K562 (cell line): Measurements from ENCODE around the gene NEDD4L. TPM values are rescaled to one million over a fixed set of nuclear protein-coding genes. Genes with fewer than 3 reads are reported as not detected.

Source experiments
- CBX1 ChIP-seq: sonication (generic); IDR thresholded peaks from 2 replicates; pipeline ENCODE4 v1.6.1; 2016; ENCODE audit warnings: antibody characterized with exemption, low read depth, mild to moderate bottlenecking
- DNMT1 ChIP-seq: fragments of 450-650 bp; IDR thresholded peaks from 2 replicates; pipeline ENCODE4 v1.6.1; 2016; ENCODE audit warnings: antibody characterized with exemption, mild to moderate bottlenecking
- FOXP1 ChIP-seq: sonication (generic); formaldehyde crosslinking; IDR thresholded peaks from 2 replicates; pipeline ENCODE4 v1.8.0; 2022; ENCODE audit warnings: mild to moderate bottlenecking, missing genetic modification reagents
- HNRNPL ChIP-seq: fragments of 200-400 bp; formaldehyde crosslinking; IDR thresholded peaks from 2 replicates; pipeline ENCODE4 v1.6.1; 2017; ENCODE audit warnings: low read depth, mild to moderate bottlenecking, low read length
- HOMEZ ChIP-seq: fragments of 250-450 bp; sonication (Bioruptor Pico); IDR thresholded peaks from 2 replicates; pipeline ENCODE4 v1.4.0; 2020; ENCODE audit warnings: mild to moderate bottlenecking, moderate library complexity
- ILK ChIP-seq: fragments of 450-650 bp; IDR thresholded peaks from 2 replicates; pipeline ENCODE4 v1.6.1; 2016; ENCODE audit warnings: missing genetic modification characterization, low read depth, mild to moderate bottlenecking, missing compliant biosample characterization, moderate library complexity, borderline replicate concordance
- LEF1 ChIP-seq: fragments of 450-650 bp; IDR thresholded peaks from 2 replicates; pipeline ENCODE4 v1.6.1; 2016; ENCODE audit warnings: mild to moderate bottlenecking
- MBD2 ChIP-seq: sonication (generic); IDR thresholded peaks from 2 replicates; pipeline ENCODE4 v1.6.1; 2016; ENCODE audit warnings: low read depth, borderline replicate concordance
- NELFE ChIP-seq: IDR thresholded peaks from 2 replicates; pipeline ENCODE4 v1.6.1; 2011; ENCODE audit warnings: mild to moderate bottlenecking; ENCODE audit not compliant: insufficient read depth, insufficient read length
- NKRF ChIP-seq: fragments of 450-650 bp; IDR thresholded peaks from 2 replicates; pipeline ENCODE4 v1.6.1; 2016; ENCODE audit warnings: borderline replicate concordance
- NR2F6 ChIP-seq: fragments of 450-650 bp; formaldehyde crosslinking; IDR thresholded peaks from 2 replicates; pipeline ENCODE4 v1.4.0; 2020; ENCODE audit warnings: mild to moderate bottlenecking
- POLR2H ChIP-seq: IDR thresholded peaks from 2 replicates; pipeline ENCODE4 v1.6.1; 2016; ENCODE audit warnings: missing genetic modification characterization, low read depth, mild to moderate bottlenecking, control low read depth, missing compliant biosample characterization, moderate library complexity
- RAD21 ChIP-seq, 2 experiments: fragments of 250-450 bp in 1 of 2; fragments of 450-650 bp in 1 of 2; sonication (Bioruptor Pico) in 1 of 2; formaldehyde crosslinking in 1 of 2; IDR thresholded peaks in 1 of 2; conservative IDR thresholded peaks in 1 of 2; 2 replicates each; pipeline versions ENCODE4 v1.4.0 to v1.8.0; 2020 to 2022; ENCODE audit warnings: mild to moderate bottlenecking in 2 of 2, moderate library complexity in 1 of 2
- RUNX1 ChIP-seq: sonication (generic); IDR thresholded peaks from 2 replicates; pipeline ENCODE4 v1.6.1; 2016; ENCODE audit warnings: antibody characterized with exemption, low read depth
- SAP30 ChIP-seq: fragments of 200-600 bp; sonication (generic); IDR thresholded peaks from 2 replicates; pipeline ENCODE4 v1.6.1; 2012; ENCODE audit warnings: borderline replicate concordance, low read depth, mild to moderate bottlenecking, moderate library complexity, low read length, control low read depth, inconsistent platforms; ENCODE audit not compliant: insufficient read depth, poor library complexity, severe bottlenecking
- SP2 ChIP-seq: IDR thresholded peaks from 2 replicates; pipeline ENCODE4 v1.6.1; 2011; ENCODE audit warnings: mild to moderate bottlenecking, low read depth, low read length, moderate library complexity; ENCODE audit not compliant: poor library complexity, severe bottlenecking; ENCODE audit errors: extremely low read depth
- TCF7 ChIP-seq: sonication (generic); IDR thresholded peaks from 2 replicates; pipeline ENCODE4 v1.6.1; 2016; ENCODE audit warnings: antibody characterized with exemption, borderline replicate concordance
- TRIM25 ChIP-seq: fragments of 450-650 bp; IDR thresholded peaks from 2 replicates; pipeline ENCODE4 v1.7.0; 2016; ENCODE audit warnings: borderline replicate concordance
- YY1 ChIP-seq, 3 experiments: IDR thresholded peaks; 2 replicates each; pipeline ENCODE4 v1.6.1; 2011; ENCODE audit warnings: low read length in 2 of 3, mild to moderate bottlenecking in 2 of 3, moderate library complexity in 2 of 3, borderline replicate concordance in 1 of 3, control low read depth in 1 of 3, low read depth in 1 of 3; ENCODE audit not compliant: insufficient read depth in 3 of 3, insufficient replicate concordance in 2 of 3, control insufficient read depth in 1 of 3, insufficient read length in 1 of 3; ENCODE audit errors: extremely low read depth in 1 of 3
- ZC3H4 ChIP-seq: sonication (generic); formaldehyde crosslinking; IDR thresholded peaks from 2 replicates; pipeline ENCODE4 v1.9.0; 2021; ENCODE audit warnings: missing genetic modification reagents, borderline replicate concordance
- ZNF133 ChIP-seq: fragments of 250-450 bp; sonication (Bioruptor Pico); IDR thresholded peaks from 2 replicates; pipeline ENCODE4 v1.4.0; 2020; ENCODE audit warnings: mild to moderate bottlenecking
- ZNF212 ChIP-seq: fragments of 450-650 bp; formaldehyde crosslinking; IDR thresholded peaks from 2 replicates; pipeline ENCODE4 v1.4.0; 2020; ENCODE audit warnings: mild to moderate bottlenecking
- ZNF316 ChIP-seq: fragments of 450-650 bp; IDR thresholded peaks from 2 replicates; pipeline ENCODE4 v1.6.1; 2016
- polyA plus RNA-seq, 8 experiments: library from polyadenylated mRNA; depleted of rRNA in 4 of 8; stranded (reverse) in 5 of 8; unstranded in 3 of 8; fragments of >200 nt; fragmentation: Nextera tagmentation in 2 of 8; fragmentation: Illumina TruSeq in 1 of 8; extraction: Ambion mirVana in 2 of 8; extraction: Trizol in 1 of 8; gene quantifications; 2 replicates each; pipeline versions ENCODE4 v1.2.1 to v1.2.3, GENCODE V29; 2011 to 2014; ENCODE audit warnings: inconsistent platforms in 1 of 8, missing spikeins in 1 of 8
- total RNA-seq, 7 experiments: library from RNA; depleted of rRNA in 6 of 7; stranded (reverse); fragments of >200 nt in 6 of 7; fragmentation: Illumina TruSeq in 2 of 7; extraction: Trizol in 2 of 7; gene quantifications; 2 replicates each; pipeline versions ENCODE4 v1.2.1 to v1.2.3, GENCODE V29; 2011 to 2021; ENCODE audit warnings: low replicate concordance in 1 of 7

Gene NEDD4L
- total and polyA plus RNA-seq, 9 of the 15 experiments (the other 6 are each of a cell fraction or from before 2014, with no cell fraction given): 8.1 to 33.4 (median 19.9) TPM

- TF ChIP-seq HOMEZ (CRISPR knock-in tag) (no peak), MBD2 (no peak; the same call in 1 of the 2 replicates), DNMT1 (0 out of 2 replicates have a peak, but pooled peaks have one; percentile 61), CBX1 (no peak), ZNF133 (CRISPR knock-in tag) (no peak), RUNX1 (no peak), ZNF212 (CRISPR knock-in tag) (no peak), ZNF316 (peak; percentile 73), SP2 (no peak), TRIM25 (no peak), LEF1 (0 out of 2 replicates have a peak, but pooled peaks have one; percentile 10), NELFE (no peak), NR2F6 (CRISPR knock-in tag) (no peak), YY1 (IDR thresholded peaks at IDR 0.05; ENCODE audit: borderline replicate concordance in 1 of 3, control insufficient read depth in 1 of 3, extremely low read depth in 1 of 3, insufficient read depth in 3 of 3, insufficient read length in 1 of 3, insufficient replicate concordance in 2 of 3, low read depth in 1 of 3, low read length in 2 of 3) (no peak), NKRF (no peak), SAP30 (no peak), FOXP1 (CRISPR knock-in tag) (no peak), TCF7 (no peak), ZC3H4 (CRISPR knock-in tag) (no peak), RAD21 (CRISPR knock-in tag; conservative IDR thresholded peaks at IDR 0.05 in 1 of 2, IDR thresholded peaks at IDR 0.05 in 1 of 2) (no peak), POLR2H (no peak), ILK (tag) (no peak), HNRNPL (no peak)
Measured at GRCh38 chr18:58221060-58221725, 177.2 kb downstream of the NEDD4L start (continued).
